A549 (cell line): ENCODE results near the gene IPO13. TPM values are rescaled to one million over a fixed set of nuclear protein-coding genes. Genes with fewer than 3 reads are reported as not detected.
A peak's percentile ranks its signal among the peaks of the same experiment; 100 is the strongest.

Experiments used
- ATAC-seq, 2 experiments: fragments of 200-7000 bp in 1 of 2; fragments of >200 bp in 1 of 2; cut with Nextera tagmentation in 1 of 2; cut with Tn5 transposase in 1 of 2; 3 replicates each; pipeline versions ENCODE4 v1.8.0 to v1.9.1; 2018 to 2020; ENCODE audit warnings: mild to moderate bottlenecking in 1 of 2, moderate library complexity in 1 of 2
- CTCF ChIA-PET: fragments of 300-600 bp; sonication (Branson Sonifier 250); formaldehyde crosslinking; extraction: SDS; loops from one replicate; lab custom pipeline; 2021; ENCODE audit warnings: antibody characterized with exemption, inconsistent platforms; lab: Yijun Ruan, JAX
- POLR2A ChIA-PET: fragments of 350-600 bp; formaldehyde crosslinking; extraction: SDS; loops from one replicate; lab custom pipeline; 2021; ENCODE audit warnings: antibody characterized with exemption, inconsistent platforms; lab: Yijun Ruan, JAX
- DNase-seq, 2 experiments: peaks; one replicate each; pipeline versions ENCODE4 v3.0.0 to v3.0.0-alpha.2; 2011 to 2016; ENCODE audit warnings: low read depth in 1 of 2, low spot score in 1 of 2
- FAIRE-seq: peaks from 2 replicates; lab custom pipeline; 2011; peaks lifted over from hg19 to GRCh38; lab: Jason Lieb, UNC
- H3K27ac ChIP-seq, 2 experiments: fragments of >200 bp; sonication (Bioruptor Twin); formaldehyde crosslinking; 3 replicates each; pipeline ENCODE4 v1.5.1; 2016 to 2017
- H3K4me1 ChIP-seq: fragments of >200 bp; sonication (Bioruptor Twin); formaldehyde crosslinking; 3 replicates; pipeline ENCODE4 v1.6.1; 2016
- H3K4me2 ChIP-seq: fragments of >200 bp; sonication (Bioruptor Twin); formaldehyde crosslinking; 3 replicates; pipeline ENCODE4 v1.6.1; 2016
- H3K4me3 ChIP-seq: fragments of >200 bp; sonication (Bioruptor Twin); formaldehyde crosslinking; 3 replicates; pipeline ENCODE4 v1.5.1; 2016
- H3K9me3 ChIP-seq: fragments of >200 bp; sonication (Bioruptor Twin); formaldehyde crosslinking; 3 replicates; pipeline ENCODE4 v1.6.1; 2016
- BCL3 ChIP-seq: fragments of >200 bp; sonication (Bioruptor Twin); formaldehyde crosslinking; IDR thresholded peaks from 3 replicates; pipeline ENCODE4 v1.6.1; 2016
- CEBPB ChIP-seq, 2 experiments: fragments of >200 bp in 1 of 2; sonication (Bioruptor Twin) in 1 of 2; formaldehyde crosslinking in 1 of 2; IDR thresholded peaks; 2 replicates each; pipeline ENCODE4 v1.6.1; 2012 to 2016
- E2F6 ChIP-seq: IDR thresholded peaks from 2 replicates; pipeline ENCODE4 v1.6.1; 2012; ENCODE audit warnings: low read depth, borderline replicate concordance
- FOXS1 ChIP-seq: fragments of 250-450 bp; sonication (Bioruptor Pico); IDR thresholded peaks from 2 replicates; pipeline ENCODE4 v1.5.0; 2020; ENCODE audit warnings: mild to moderate bottlenecking, moderate library complexity
- GATA3 ChIP-seq: IDR thresholded peaks from 2 replicates; pipeline ENCODE4 v1.6.1; 2012; ENCODE audit warnings: borderline replicate concordance
- HDAC2 ChIP-seq: fragments of 200-600 bp; sonication (generic); IDR thresholded peaks from 2 replicates; pipeline ENCODE4 v1.6.1; 2016
- HEYL ChIP-seq: fragments of 250-450 bp; sonication (Bioruptor Pico); IDR thresholded peaks from 2 replicates; pipeline ENCODE4 v1.8.0; 2021; ENCODE audit warnings: mild to moderate bottlenecking, moderate library complexity
- JUNB ChIP-seq: fragments of >200 bp; sonication (Bioruptor Twin); formaldehyde crosslinking; IDR thresholded peaks from 2 replicates; pipeline ENCODE4 v1.6.1; 2016
- MAX ChIP-seq: IDR thresholded peaks from 2 replicates; pipeline ENCODE4 v1.6.1; 2012
- NFE2L2 ChIP-seq: fragments of 150-350 bp; conservative IDR thresholded peaks from 2 replicates; pipeline ENCODE4 v1.6.1; 2014; ENCODE audit warnings: low read length
- PBX3 ChIP-seq: IDR thresholded peaks from 2 replicates; pipeline ENCODE4 v1.6.1; 2012
- POLR2A ChIP-seq: IDR thresholded peaks from 2 replicates; pipeline ENCODE4 v1.6.1; 2012; ENCODE audit warnings: mild to moderate bottlenecking, low read length
- POLR2AphosphoS2 ChIP-seq: conservative IDR thresholded peaks from 2 replicates; pipeline ENCODE4 v1.6.1; 2012; ENCODE audit warnings: low read length, improper control_type of control experiment, inconsistent platforms
- REST ChIP-seq: fragments of 200-600 bp; sonication (generic); IDR thresholded peaks from 2 replicates; pipeline ENCODE4 v1.6.1; 2016; ENCODE audit warnings: antibody characterized with exemption, mild to moderate bottlenecking, moderate library complexity
- RFX5 ChIP-seq: fragments of 450-650 bp; IDR thresholded peaks from 2 replicates; pipeline ENCODE4 v1.7.1; 2014; ENCODE audit warnings: antibody characterized with exemption, mild to moderate bottlenecking, moderate library complexity
- WGBS: methylation state at CpG from one replicate; pipeline ENCODE4 v1.1.6; 2017; ENCODE audit errors: missing lambda C conversion rate; 5-methylcytosine and 5-hydroxymethylcytosine counted together
- polyA plus RNA-seq, 4 experiments: library from polyadenylated mRNA; depleted of rRNA in 3 of 4; stranded (reverse); fragments of >200 nt; fragmentation: RNase III in 1 of 4; extraction: RNeasy Plus Mini Kit Qiagen cat#74134 plus additional on column Dnase treatment in 1 of 4; gene quantifications; 2 replicates in 3 of 4; 3 replicates in 1 of 4; pipeline ENCODE4 v1.2.3, GENCODE V29; 2011 to 2017

The IPO13 gene
- polyA plus RNA-seq, 2 of the 4 experiments (the other 2 are of a cell fraction), result 8.1 to 15.8 TPM

GRCh38 chr1:43978264-43978550 is 31.5 kb downstream of the IPO13 start:
- 63% methylated on average over 5 of the region's 5 CpGs for WGBS
- CTCF ChIA-PET, result interaction anchor here (1.3 to 1.8 kb wide), 5 partner anchors 12 to 215 kb away, joined by 3 to 7 read pairs (median 5); no protein-coding TSS in a partner anchor
- no peak for TF ChIP-seq MAX
- no peak for TF ChIP-seq JUNB
- TF ChIP-seq RFX5, result no peak
- no peak; the same call in 1 of the 2 replicates for TF ChIP-seq PBX3
- TF ChIP-seq CEBPB (IDR thresholded peaks at IDR 0.05), result peak in 1 of 2 experiments; percentile 36; a peak in 1 of 4 replicates
- TF ChIP-seq REST, result no peak
- no peak for TF ChIP-seq GATA3
- H3K4me3 ChIP-seq, result peak overlapping the region; percentile 95
- H3K9me3 ChIP-seq, result no peaks in the 10 kb centered on the region
- POLR2A ChIA-PET, result no interaction called here
- no peak for FAIRE-seq
- DNase-seq, result no peak
- H3K27ac ChIP-seq, result peak overlapping the region; percentile 84 to 100; a peak in 5 of 6 replicates
- ATAC-seq, result no peak
- H3K4me2 ChIP-seq, result peak overlapping the region; percentile 91
- peaks cover 37% of the 10 kb centered on the region; the same call in 2 of the 3 replicates for H3K4me1 ChIP-seq

GRCh38 chr1:43978551-43979260 is 32.0 kb downstream of the IPO13 start, which contains the start of gene B4GALT2:
TSS of gene B4GALT2 (plus strand) at chr1:43979210. CDS start at chr1:43981161, 1,951 bp downstream.
- no peak for DNase-seq
- Histone ChIP-seq H3K4me1 (peaks cover 37% of the 10 kb centered on the region; the same call in 2 of the 3 replicates), H3K27ac (peak within 1 kb of the TSS; percentile 84 to 100), H3K9me3 (no peaks in the 10 kb centered on the region), H3K4me2 (peak within 1 kb of the TSS; percentile 91), H3K4me3 (peak within 1 kb of the TSS; percentile 95)
- peak in 1 of 2 experiments; percentile 15; a peak in 2 of 6 replicates for ATAC-seq
- POLR2A ChIA-PET, result no interaction called here
- TF ChIP-seq PBX3, result 0 out of 2 replicates have a peak, but pooled peaks have one; percentile 6
- no peak for TF ChIP-seq BCL3
- peak; percentile 13; the same call in 1 of the 2 replicates for TF ChIP-seq POLR2A
- WGBS, result 13% methylated on average over 19 of the region's 54 CpGs
- FAIRE-seq, result no peak
- CTCF ChIA-PET, result interaction anchor here (1.3 to 1.8 kb wide), 5 partner anchors 12 to 215 kb away, joined by 3 to 7 read pairs (median 5); no protein-coding TSS in a partner anchor

GRCh38 chr1:43979261-43979527 is 32.4 kb downstream of the IPO13 start:
- POLR2A ChIA-PET, result no interaction called here
- Histone ChIP-seq H3K27ac (peak overlapping the region; percentile 84 to 100), H3K4me1 (peaks cover 34% of the 10 kb centered on the region; the same call in 2 of the 3 replicates), H3K4me3 (peak overlapping the region; percentile 95), H3K4me2 (peak overlapping the region; percentile 91), H3K9me3 (no peaks in the 10 kb centered on the region)
- CTCF ChIA-PET, result no interaction called here
- DNase-seq (no peak), FAIRE-seq (no peak), ATAC-seq (no peak)
- WGBS, result no CpG with 5 or more reads among the region's 45 CpGs
- no peak for TF ChIP-seq REST
- no peak for TF ChIP-seq HEYL (CRISPR knock-in tag)
- TF ChIP-seq POLR2AphosphoS2, result no peak
- TF ChIP-seq NFE2L2, result no peak
- TF ChIP-seq E2F6, result no peak
- TF ChIP-seq FOXS1 (CRISPR knock-in tag), result no peak
- no peak for TF ChIP-seq HDAC2
- no peak for TF ChIP-seq POLR2A
